ENCODE measurements around the gene CAST.

The CAST gene

GRCh38 chr5:96745844-96746531 lies 83.8 kb downstream of the CAST start:
- Mint-ChIP-seq H3K27ac (no peak overlapping the region), H3K4me3 (no peak overlapping the region), H3K36me3 (ENCODE audit: low read depth) (peaks cover 55% of the 10 kb centered on the region), H3K9me3 (no peaks in the 10 kb centered on the region), H3K4me1 (ENCODE audit: low read depth) (peaks cover 9% of the 10 kb centered on the region), H3K27me3 (ENCODE audit: low read depth) (no peaks in the 10 kb centered on the region)

- Mint-ChIP-seq H3K27me3 (ENCODE audit: low read depth) (no peaks in the 10 kb centered on the region), H3K4me1 (ENCODE audit: low read depth) (peaks cover 9% of the 10 kb centered on the region), H3K27ac (no peak overlapping the region), H3K4me3 (no peak overlapping the region), H3K9me3 (no peaks in the 10 kb centered on the region), H3K36me3 (ENCODE audit: low read depth) (peaks cover 46% of the 10 kb centered on the region)
Observed at GRCh38 chr5:96747720-96748119, 85.5 kb downstream of the CAST start.

- H3K4me3 Mint-ChIP-seq, result no peak overlapping the region
- H3K9me3 Mint-ChIP-seq, result no peaks in the 10 kb centered on the region
- no peak overlapping the region for H3K27ac Mint-ChIP-seq
- peaks cover 6% of the 10 kb centered on the region for H3K4me1 Mint-ChIP-seq (ENCODE audit: low read depth)
- H3K36me3 Mint-ChIP-seq (ENCODE audit: low read depth), result peaks cover 49% of the 10 kb centered on the region
- H3K27me3 Mint-ChIP-seq (ENCODE audit: low read depth), result no peaks in the 10 kb centered on the region
Observed at GRCh38 chr5:96750110-96750822, 88.1 kb downstream of the CAST start.

GRCh38 chr5:96751203-96752169 lies 89.3 kb downstream of the CAST start:
- Mint-ChIP-seq H3K9me3 (no peaks in the 10 kb centered on the region), H3K4me1 (ENCODE audit: low read depth) (no peaks in the 10 kb centered on the region), H3K4me3 (no peak overlapping the region), H3K27ac (no peak overlapping the region), H3K36me3 (ENCODE audit: low read depth) (peaks cover 43% of the 10 kb centered on the region), H3K27me3 (ENCODE audit: low read depth) (no peaks in the 10 kb centered on the region)

GRCh38 chr5:96752341-96753016 lies 90.3 kb downstream of the CAST start:
- H3K27me3 Mint-ChIP-seq (ENCODE audit: low read depth), result no peaks in the 10 kb centered on the region
- peaks cover 51% of the 10 kb centered on the region for H3K36me3 Mint-ChIP-seq (ENCODE audit: low read depth)

GRCh38 chr5:96753017-96753397 lies 90.8 kb downstream of the CAST start:
- no peaks in the 10 kb centered on the region for H3K27me3 Mint-ChIP-seq (ENCODE audit: low read depth)
- no peaks in the 10 kb centered on the region for H3K9me3 Mint-ChIP-seq
- H3K27ac Mint-ChIP-seq, result peak overlapping the region; percentile 14
- peaks cover 53% of the 10 kb centered on the region for H3K36me3 Mint-ChIP-seq (ENCODE audit: low read depth)
- no peak overlapping the region for H3K4me3 Mint-ChIP-seq
- no peaks in the 10 kb centered on the region for H3K4me1 Mint-ChIP-seq (ENCODE audit: low read depth)

More at GRCh38 chr5:96752341-96753016, 90.3 kb downstream of the CAST start:
- Mint-ChIP-seq H3K4me1 (ENCODE audit: low read depth) (no peaks in the 10 kb centered on the region), H3K27ac (no peak overlapping the region), H3K4me3 (no peak overlapping the region), H3K9me3 (no peaks in the 10 kb centered on the region)

GRCh38 chr5:96753848-96754247 lies 91.7 kb downstream of the CAST start:
- Mint-ChIP-seq H3K27ac (no peak overlapping the region), H3K4me3 (no peak overlapping the region), H3K27me3 (ENCODE audit: low read depth) (no peaks in the 10 kb centered on the region), H3K4me1 (ENCODE audit: low read depth) (no peaks in the 10 kb centered on the region), H3K36me3 (ENCODE audit: low read depth) (peaks cover 56% of the 10 kb centered on the region), H3K9me3 (no peaks in the 10 kb centered on the region)

- H3K9me3 Mint-ChIP-seq, result no peaks in the 10 kb centered on the region
- H3K36me3 Mint-ChIP-seq (ENCODE audit: low read depth), result peaks cover 59% of the 10 kb centered on the region
- H3K27ac Mint-ChIP-seq, result no peak overlapping the region
- H3K4me3 Mint-ChIP-seq, result no peak overlapping the region
- no peaks in the 10 kb centered on the region for H3K4me1 Mint-ChIP-seq (ENCODE audit: low read depth)
- no peaks in the 10 kb centered on the region for H3K27me3 Mint-ChIP-seq (ENCODE audit: low read depth)
Observed at GRCh38 chr5:96755851-96756250, 93.7 kb downstream of the CAST start.

- Mint-ChIP-seq H3K36me3 (ENCODE audit: low read depth) (peaks cover 56% of the 10 kb centered on the region), H3K9me3 (no peaks in the 10 kb centered on the region), H3K4me3 (no peak overlapping the region), H3K4me1 (ENCODE audit: low read depth) (no peaks in the 10 kb centered on the region), H3K27ac (peak overlapping the region; percentile 31), H3K27me3 (ENCODE audit: low read depth) (no peaks in the 10 kb centered on the region)
Observed at GRCh38 chr5:96756985-96757384, 94.8 kb downstream of the CAST start.

- Mint-ChIP-seq H3K4me3 (no peak overlapping the region), H3K36me3 (ENCODE audit: low read depth) (peaks cover 56% of the 10 kb centered on the region), H3K9me3 (no peaks in the 10 kb centered on the region), H3K27ac (peak overlapping the region; percentile 15), H3K27me3 (ENCODE audit: low read depth) (no peaks in the 10 kb centered on the region), H3K4me1 (ENCODE audit: low read depth) (peaks cover 2% of the 10 kb centered on the region)
Observed at GRCh38 chr5:96758621-96759020, 96.4 kb downstream of the CAST start.

- H3K27ac Mint-ChIP-seq, result no peak overlapping the region
- H3K27me3 Mint-ChIP-seq (ENCODE audit: low read depth), result no peaks in the 10 kb centered on the region
- H3K4me1 Mint-ChIP-seq (ENCODE audit: low read depth), result peaks cover 4% of the 10 kb centered on the region
- peaks cover 53% of the 10 kb centered on the region for H3K36me3 Mint-ChIP-seq (ENCODE audit: low read depth)
- H3K9me3 Mint-ChIP-seq, result no peaks in the 10 kb centered on the region
- no peak overlapping the region for H3K4me3 Mint-ChIP-seq
Observed at GRCh38 chr5:96761618-96762017, 99.4 kb downstream of the CAST start.

- H3K9me3 Mint-ChIP-seq, result no peaks in the 10 kb centered on the region
- no peak overlapping the region for H3K4me3 Mint-ChIP-seq
- no peaks in the 10 kb centered on the region for H3K27me3 Mint-ChIP-seq (ENCODE audit: low read depth)
- H3K4me1 Mint-ChIP-seq (ENCODE audit: low read depth), result peaks cover 4% of the 10 kb centered on the region
- no peak overlapping the region for H3K27ac Mint-ChIP-seq
- H3K36me3 Mint-ChIP-seq (ENCODE audit: low read depth), result peaks cover 47% of the 10 kb centered on the region
Observed at GRCh38 chr5:96763026-96763425, 100.8 kb downstream of the CAST start.

- peaks cover 7% of the 10 kb centered on the region for H3K4me1 Mint-ChIP-seq (ENCODE audit: low read depth)
- H3K27ac Mint-ChIP-seq, result no peak overlapping the region
- no peaks in the 10 kb centered on the region for H3K27me3 Mint-ChIP-seq (ENCODE audit: low read depth)
- H3K4me3 Mint-ChIP-seq, result no peak overlapping the region
- peaks cover 45% of the 10 kb centered on the region for H3K36me3 Mint-ChIP-seq (ENCODE audit: low read depth)
- H3K9me3 Mint-ChIP-seq, result no peaks in the 10 kb centered on the region
Observed at GRCh38 chr5:96765043-96765442, 102.9 kb downstream of the CAST start.

GRCh38 chr5:96768708-96769251 lies 106.6 kb downstream of the CAST start:
- H3K36me3 Mint-ChIP-seq (ENCODE audit: low read depth), result peaks cover 51% of the 10 kb centered on the region
- H3K4me3 Mint-ChIP-seq, result no peak overlapping the region
- no peaks in the 10 kb centered on the region for H3K9me3 Mint-ChIP-seq
- H3K27ac Mint-ChIP-seq, result peak overlapping the region; percentile 1
- H3K4me1 Mint-ChIP-seq (ENCODE audit: low read depth), result peaks cover 21% of the 10 kb centered on the region
- H3K27me3 Mint-ChIP-seq (ENCODE audit: low read depth), result no peaks in the 10 kb centered on the region

Data from T-helper 1 cell treated with Interleukin-12 subunit alpha and Interleukin-12 subunit beta and Interleukin-4 antibody, amounts not matched to agents 30 μg/mL and 1 μg/mL, for 36 hours (primary cell).